Measurements from ENCODE around the gene TMEM87A.

- no peak for TF ChIP-seq CTCF (IDR thresholded peaks at IDR 0.05; ENCODE audit: low read depth, low read length)
- no peak for TF ChIP-seq POLR2A (IDR thresholded peaks at IDR 0.05; ENCODE audit: extremely low read depth, insufficient read length)
Measured at GRCh38 chr15:42274702-42274989, 1.4 kb upstream of the TMEM87A start.

Data from NB4 (cell line).